HG03060 (cell line): ENCODE results near the gene SMC5.
"Not testable (repeated sequence)": the region's sequence is repeated elsewhere in the genome, so short reads cannot be mapped to it uniquely, and the experiment has no call there.

Source experiments
- ATAC-seq: cut with Tn5 transposase; IDR thresholded peaks from one replicate; pipeline ENCODE4 v1.9.1; 2021; ENCODE audit warnings: low read depth, moderate number of reproducible peaks; ENCODE audit not compliant: unreplicated experiment

SMC5 gene

DNA sequence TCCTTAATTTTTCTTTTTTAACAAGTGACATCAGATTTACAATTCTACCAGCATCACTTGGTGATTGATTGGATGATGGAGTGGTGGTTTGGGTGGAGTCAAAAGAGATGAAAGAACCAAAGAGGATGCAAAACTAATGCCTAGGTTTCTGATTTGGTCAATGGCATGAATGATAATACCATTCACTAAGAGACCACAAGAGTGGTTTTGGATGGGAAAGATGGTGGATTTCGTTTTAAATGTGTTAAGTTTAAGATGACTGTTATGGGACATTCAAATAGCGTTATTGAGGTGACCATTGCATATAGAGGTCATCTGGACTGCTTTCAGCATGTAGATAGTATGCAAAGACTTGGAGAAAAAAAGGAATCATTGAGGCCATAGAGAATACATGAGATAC lies 3.6 kb downstream of the SMC5 start:
- no peak for ATAC-seq

DNA sequence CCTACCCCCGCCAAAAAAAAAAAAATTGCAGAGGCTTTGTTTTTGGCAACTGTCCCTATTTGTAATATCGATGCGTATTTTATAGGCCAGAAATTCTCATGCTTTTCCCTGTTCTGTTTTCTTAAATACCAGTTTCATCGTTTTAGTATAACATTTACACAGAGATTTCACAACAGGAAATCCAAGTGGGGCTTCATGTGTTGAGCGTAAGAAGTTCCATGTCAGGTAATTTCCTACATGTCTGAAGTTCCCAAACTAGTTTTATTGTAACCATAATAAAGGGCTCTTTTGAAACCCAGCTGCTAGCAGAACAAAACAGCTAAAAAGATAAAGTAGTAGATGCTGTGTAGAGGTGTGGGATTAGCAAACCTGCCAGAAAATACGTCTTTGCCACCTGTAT lies 4.2 kb downstream of the SMC5 start:
- no peak for ATAC-seq

DNA sequence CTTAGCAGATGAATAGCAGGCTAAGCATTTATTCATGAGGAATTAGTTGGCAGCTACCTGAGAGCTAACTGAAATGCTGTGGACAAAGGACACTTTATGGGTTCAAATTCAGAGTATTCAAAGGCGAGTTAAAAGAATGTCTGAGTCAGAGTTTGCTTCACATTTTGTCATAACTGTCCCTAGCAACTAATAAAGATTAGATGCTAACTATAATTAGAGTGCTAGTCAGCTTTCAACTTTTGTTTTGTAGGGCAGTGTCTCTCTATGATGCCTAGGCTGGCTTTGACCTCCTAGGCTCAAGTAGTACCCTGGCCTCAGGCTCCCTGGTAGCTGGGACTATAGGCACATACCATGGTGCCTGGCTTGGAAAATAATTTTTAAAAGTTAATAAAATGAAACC lies 4.6 kb downstream of the SMC5 start:
- ATAC-seq = no peak

DNA sequence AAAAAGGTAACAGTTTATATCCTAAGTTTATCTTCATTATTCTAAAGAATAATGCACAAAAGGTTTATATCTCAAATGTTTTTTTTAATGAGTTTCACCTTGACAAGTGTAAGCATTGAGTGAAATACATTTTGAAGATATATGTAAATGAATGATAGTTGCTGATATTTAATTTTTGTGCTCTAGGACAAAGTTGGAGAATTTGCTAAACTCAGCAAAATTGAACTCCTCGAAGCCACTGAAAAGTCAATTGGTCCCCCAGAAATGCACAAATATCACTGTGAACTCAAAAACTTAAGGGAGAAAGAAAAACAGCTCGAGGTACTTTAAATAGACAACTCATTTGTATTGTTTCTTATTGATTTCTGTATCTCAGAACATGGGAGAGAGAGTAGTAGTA lies 19.5 kb downstream of the SMC5 start:
- no peak for ATAC-seq

DNA sequence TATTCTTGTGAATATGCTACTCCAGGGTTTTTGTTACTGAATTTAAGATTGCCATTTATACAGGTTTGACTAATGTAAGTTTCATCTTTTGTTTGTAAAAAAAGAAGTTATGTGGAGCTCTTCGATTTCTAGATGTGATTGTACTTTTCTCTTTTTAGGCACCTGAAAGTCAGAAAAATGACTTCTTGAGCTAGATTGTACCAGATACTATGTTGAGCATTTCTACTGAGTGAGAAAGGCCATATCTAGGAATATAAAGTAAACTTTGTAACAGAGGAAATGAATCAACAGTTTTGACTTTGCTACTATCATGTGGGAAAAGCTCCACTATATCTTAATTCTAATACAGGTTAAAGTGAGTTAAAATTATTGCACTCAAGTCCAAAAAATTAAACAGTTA lies 25.1 kb downstream of the SMC5 start:
- no peak for ATAC-seq

DNA sequence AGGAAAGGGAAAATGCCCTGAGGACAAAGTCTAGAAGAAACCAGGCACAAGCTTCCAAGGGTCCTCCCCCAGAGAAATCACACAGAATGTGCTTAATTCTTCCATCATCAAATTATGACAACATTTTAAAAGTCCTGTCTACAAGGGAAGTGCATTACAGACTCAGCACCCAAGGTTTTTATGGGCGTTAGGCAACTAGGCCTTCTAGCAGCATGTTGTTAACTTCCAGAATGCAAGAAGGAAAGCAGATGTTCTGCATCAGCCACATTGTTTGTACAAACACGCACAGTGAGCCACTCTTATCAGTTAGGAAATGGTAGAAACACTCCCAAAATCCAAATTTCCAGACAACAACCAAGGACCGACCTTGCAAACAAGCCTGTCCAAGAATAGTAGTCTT lies 26.5 kb downstream of the SMC5 start:
- ATAC-seq = no peak

DNA sequence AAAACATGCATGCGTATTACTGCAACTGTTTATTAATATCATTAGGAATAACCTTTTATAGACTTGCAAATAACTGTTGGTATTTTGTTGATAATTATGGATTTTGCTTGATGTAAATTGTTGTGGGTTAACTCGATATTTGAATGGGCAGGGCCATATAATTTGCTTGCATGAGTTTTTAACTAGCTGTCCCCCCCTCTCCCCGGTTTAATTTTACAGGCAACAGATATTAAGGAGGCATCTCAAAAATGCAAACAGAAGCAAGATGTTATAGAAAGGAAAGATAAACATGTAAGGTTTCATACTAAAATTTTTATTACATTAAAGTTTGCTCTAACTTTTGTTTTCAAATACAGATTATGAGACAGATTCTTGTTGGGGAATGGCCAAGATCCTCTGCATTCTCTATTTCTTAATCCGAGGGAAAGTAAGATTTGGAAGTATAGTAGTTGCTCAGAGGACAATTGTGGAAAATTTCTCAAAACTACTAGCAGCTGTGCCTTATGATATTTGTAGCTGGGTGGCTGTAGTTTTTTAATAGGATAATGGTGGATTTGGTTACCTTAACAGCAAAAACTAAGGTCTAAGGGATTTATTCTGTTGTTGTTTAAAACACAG lies 27.3 kb downstream of the SMC5 start:
- no peak for ATAC-seq

DNA sequence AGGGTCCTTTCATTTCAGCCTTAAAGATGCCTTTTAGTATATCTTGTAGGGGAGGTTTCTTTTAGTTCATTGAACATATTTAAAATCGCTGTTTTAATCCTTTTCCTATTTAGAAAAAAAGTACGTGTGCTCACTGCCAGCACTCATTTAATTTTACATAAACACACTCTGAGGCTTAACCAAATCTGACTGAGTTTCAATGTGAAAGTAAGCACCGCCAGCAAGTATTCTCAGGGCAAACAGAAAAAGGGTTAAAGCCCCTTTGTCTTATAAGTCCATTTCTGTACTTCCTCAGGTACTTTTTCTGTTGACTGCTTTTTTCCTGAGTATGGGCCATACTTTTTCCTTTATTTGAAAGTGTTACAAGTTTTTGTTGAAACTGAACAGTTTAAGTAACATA lies 31.8 kb downstream of the SMC5 start:
- no peak for ATAC-seq

DNA sequence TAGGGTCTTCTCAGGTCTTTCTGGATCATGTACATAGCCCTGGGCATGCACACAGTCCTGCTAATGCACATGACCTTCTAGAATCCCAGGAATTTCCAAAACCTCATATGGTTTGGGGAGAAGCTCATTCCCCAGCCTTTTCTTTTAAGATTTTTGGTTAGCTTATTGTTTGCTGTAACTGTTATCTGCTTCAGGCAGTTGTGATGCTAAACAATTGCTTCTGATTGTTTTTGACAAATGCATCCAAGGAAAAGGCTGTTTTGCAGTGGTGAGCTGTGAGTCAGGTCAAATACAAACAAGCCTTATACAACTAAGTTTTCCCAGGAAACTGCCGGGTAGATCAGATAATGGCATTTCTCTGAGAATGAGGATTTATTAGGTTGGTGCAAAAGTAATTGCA lies 32.7 kb downstream of the SMC5 start:
- ATAC-seq = no peak

DNA sequence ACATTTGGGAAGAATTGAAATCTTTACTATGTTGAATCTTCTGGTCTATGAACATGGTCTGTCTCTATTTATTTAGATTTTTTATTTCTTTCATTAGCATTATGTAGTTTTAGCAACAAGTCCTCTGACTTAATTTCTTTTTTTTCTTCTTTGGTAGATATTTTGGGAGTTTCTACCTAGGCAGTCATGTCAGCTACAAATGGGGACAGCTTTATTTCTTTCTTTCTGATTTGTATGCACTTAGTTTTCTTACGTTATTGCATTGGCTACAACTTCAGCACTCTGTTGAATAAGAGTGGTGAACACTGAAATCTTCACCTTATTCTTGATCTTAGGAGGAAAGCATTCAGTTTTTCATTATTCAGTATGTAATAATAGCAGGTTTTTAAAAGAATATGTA lies 33.5 kb downstream of the SMC5 start:
- no peak for ATAC-seq

DNA sequence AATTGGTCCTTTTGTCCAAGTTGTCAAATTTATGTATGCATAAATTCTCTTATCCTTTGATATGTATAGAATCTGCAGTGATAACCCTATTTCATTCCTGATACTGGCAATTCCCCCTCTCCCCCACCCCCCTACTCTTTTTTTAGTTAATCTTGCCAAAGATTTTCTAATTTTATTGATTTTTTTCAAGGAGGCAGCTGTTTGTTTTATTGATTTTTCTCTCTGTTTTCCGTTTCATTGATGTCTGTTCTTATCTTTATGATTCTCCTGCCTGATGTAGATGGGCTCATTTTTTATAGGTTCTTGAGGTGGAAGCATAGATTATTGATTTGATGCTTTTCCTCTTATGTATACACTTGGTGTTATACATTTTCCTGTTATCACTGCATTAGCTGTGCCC lies 34.4 kb downstream of the SMC5 start:
- ATAC-seq = no peak

DNA sequence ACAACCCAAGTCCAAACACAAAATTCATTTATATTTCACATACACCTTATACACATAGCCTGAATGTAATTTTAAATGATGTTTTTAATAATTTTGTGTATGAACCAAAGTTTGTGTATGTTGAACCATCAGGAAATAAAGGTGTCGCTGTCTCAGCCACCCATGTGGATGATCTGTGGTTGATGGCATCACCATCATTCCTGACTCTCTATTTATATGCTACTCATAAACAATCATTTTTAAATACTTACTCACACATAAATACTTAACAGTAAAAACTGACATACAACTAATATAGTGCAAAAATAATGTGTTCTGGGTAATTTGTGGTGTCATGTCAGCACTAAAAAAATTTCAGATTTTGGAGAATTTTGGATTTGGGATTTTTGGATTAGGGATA lies 38.4 kb downstream of the SMC5 start:
- no peak for ATAC-seq

DNA sequence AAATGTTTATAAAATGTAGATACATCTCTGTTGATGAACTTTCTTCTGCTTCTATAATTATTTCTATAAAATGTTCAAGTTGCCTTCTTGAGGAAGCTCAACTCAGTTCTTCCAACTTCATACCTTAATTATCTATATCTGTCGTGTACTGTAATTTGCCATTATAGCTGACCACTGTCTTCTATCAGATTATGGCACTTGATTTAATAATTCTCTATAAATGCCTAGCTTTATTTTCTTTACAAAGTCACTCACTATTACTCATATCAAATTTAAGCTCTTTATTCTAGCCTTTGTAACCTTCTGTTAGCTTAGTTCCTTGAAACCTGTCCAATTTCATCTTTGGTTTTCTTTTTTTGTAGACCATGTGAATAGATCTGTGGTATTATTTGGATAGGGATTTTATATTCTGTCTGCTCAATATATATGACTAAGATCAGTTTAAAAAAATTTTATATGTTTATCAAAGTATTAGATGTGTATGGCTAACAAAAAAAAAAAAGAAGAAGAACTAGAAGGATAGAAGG lies 39.5 kb downstream of the SMC5 start:
- ATAC-seq = no peak

DNA sequence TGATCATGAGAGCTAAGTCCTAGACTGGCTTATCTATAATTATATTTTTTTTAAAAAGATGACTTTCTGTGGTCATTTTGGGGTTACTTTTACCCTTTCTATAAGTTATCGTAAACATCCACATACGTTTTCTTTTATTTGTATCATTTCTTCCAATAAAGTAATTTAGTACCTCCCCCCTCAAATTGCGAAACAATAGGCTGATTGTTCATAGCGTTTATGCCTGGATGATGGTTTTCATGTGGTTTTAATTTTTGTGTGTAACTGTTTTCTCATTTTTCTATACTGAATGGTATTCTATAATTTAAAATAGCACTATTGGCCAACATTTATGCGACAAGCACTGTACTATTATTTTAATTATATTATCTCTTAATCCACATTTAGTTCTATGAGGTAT lies 44.5 kb downstream of the SMC5 start:
- no peak for ATAC-seq

DNA sequence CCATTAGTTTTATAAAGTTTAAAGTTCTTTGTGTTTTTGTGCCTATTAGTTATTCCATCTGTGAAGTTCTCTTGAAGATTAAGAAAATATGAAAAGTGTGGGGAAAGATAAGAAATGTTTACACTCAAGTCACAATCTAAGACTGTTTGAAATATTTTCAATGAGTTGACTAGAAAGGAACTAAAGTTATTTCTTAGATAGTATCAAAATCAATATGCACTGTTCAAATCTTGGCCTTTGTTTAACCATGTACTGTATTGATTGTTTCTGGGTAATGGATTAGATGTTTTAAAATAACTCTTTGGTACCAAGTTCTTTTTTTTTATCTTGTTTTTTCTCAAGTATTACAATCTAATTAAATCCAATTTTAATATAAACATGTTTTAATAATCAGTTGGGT lies 46.0 kb downstream of the SMC5 start:
- no peak for ATAC-seq

DNA sequence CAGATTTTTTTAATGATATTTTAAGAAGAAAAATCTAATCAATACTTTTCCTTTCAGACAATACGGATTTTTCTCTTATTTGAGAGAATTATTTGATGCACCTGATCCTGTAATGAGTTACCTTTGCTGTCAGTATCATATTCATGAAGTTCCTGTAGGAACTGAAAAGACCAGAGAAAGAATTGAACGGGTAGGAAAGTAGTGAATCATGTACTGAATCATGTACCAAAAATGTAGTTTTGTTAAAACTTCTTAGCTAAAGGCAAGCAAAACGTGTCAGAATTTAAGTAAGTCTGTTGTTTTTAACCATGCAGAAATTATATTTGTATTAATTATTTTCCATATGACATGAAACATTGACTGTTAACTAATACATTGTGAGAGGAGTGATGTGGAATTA lies 56.6 kb downstream of the SMC5 start:
- ATAC-seq = no peak

DNA sequence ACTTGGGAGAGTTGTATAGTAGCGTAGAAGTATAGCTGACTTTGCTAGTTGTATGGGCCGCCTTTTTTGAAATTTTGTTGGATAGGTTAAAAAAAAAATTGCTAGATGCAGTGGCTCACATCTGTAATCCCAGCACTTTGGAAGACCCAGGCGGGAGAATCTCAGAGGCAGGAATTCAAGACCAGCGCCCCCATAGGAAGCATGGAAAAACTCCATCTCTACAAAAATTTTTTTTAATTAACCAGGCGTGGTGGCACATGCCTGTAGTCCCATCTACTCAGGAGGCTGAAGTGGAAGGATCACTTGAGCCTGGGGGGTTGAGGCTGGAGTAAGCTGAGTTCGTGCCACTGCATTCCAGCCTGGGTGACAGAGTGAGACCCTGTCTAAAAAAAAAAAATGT lies 59.2 kb downstream of the SMC5 start:
- ATAC-seq = no peak

DNA sequence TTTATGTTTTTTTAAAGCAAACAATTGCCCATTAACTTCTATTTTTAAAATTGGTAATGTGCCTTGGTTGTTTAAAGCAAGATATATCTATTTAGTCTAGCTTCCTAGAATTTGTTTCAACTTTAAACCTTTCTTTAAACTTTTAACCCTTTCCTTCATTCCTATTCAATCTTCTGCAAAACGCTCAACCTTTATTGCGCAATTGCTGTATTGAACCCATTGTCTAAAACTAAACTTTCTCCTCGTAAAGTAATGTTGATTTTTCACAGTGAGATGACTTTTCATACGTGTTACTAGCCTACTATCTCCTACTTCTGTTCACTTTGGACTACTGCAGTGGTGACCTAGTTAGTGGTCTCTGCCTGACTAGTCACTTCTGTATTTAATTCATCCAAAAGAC lies 63.3 kb downstream of the SMC5 start:
- ATAC-seq = no peak

DNA sequence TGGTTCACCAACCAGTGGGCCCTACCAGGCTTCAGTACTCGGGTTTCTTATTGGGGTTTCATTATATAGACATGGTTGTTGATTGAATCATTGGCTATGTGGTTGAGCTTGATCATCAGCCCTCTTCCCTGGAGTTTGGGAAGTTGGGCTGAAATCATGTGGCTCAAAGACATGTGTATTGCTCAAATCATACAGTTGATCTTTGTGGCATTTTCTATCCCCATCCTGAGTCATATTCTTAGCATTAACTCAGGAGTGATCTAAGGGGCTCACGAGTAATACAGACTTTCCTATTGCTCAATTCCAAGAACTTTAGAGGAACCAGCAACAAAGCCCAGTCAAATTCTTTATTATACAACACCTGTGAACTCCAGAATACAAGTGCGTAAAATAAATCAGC lies 66.2 kb downstream of the SMC5 start:
- no peak for ATAC-seq

DNA sequence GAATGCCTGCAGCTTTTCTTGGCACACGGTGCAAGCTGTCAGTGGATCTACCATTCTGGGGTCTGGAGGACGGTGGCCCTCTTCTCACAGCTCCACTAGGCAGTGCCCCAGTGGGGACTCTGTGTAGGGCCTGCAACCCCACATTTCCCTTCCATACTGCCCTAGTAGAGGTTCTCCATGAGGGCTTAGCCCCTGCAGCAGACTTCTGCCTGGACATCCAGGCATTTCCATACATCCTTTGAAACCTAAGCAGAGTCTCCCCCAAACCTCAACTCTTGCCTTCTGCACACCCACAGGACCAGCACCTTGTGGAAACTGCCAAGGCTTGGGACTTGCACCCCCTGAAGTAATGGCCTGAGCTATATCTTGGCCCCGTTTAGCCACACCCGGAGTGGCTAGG lies 69.8 kb downstream of the SMC5 start:
- not testable (repeated sequence) for ATAC-seq

DNA sequence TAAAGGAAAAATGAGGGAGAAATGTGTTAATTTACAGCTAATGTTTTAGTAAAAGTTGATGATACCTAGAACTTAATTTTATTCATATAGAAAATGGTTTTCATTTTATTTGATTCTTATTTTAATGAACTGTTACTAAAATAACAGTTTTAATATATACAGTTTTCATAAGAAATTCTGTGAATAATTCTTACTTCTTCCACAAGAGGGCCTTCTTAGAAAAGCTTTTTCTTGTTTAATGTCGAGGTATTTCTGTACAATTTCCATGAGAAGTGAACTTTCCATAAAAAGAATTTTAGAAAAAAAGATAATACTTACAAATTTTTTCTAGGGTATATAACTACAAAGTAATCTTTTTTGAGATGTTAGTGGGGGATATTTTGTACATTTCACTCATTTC lies 81.8 kb downstream of the SMC5 start:
- no peak for ATAC-seq

DNA sequence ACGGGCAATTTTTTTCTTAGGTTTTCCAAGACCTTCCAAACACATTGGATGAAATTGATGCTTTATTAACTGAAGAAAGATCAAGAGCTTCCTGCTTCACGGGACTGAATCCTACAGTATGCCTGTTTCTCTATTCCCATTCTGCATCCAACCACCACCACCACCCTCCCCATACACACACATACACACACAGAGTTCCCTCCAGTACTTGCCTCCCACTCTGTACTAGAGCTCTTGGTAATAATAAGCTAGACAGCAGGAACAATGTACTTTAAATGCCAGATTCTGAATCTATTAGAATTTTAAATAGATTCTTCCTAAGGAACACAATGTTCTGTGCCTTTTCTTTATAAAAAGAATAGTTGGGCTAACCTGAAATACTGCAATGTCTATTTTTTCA lies 88.3 kb downstream of the SMC5 start:
- no peak for ATAC-seq

DNA sequence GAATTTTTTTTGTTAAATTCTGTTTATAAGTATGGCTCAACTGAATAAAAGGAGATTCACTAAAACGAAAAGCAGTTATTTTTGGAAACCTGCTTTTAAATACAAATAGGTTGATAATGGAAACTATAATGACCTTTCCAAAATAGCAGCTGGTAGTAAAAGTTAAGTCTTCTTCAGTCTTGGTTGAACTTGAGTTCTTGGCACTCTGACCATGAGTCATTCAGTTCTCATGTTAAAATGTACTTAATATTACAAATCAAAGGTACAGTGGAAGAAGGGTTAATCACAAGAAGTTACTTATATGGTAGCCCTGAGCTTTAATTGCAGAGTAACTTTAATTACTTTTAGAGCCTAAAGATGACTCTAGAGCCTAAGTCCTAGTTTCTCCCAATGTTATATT lies 93.6 kb downstream of the SMC5 start:
- no peak for ATAC-seq
